Lower lobe of right lung (tissue), 2 donors: ENCODE data around the gene GAREM2. TPM values are rescaled to one million over a fixed set of nuclear protein-coding genes. Genes with fewer than 3 reads are reported as not detected.

Source experiments
- ATAC-seq, 2 donors: fragments of 200-7000 bp; cut with Tn5 transposase; one replicate each; pipeline ENCODE4 v1.9.1; 2020 to 2022; ENCODE audit warnings: mild to moderate bottlenecking in 2 of 2, moderate library complexity in 2 of 2
- DNase-seq: peaks from one replicate; pipeline ENCODE4 v3.0.0-alpha.2; 2020
- H3K27ac ChIP-seq: fragments of 200-600 bp; one replicate; pipeline ENCODE4 v1.8.0; 2022
- H3K27me3 ChIP-seq: fragments of 200-600 bp; one replicate; pipeline ENCODE4 v1.8.0; 2022; ENCODE audit warnings: low read depth
- H3K36me3 ChIP-seq: fragments of 200-600 bp; one replicate; pipeline ENCODE4 v1.8.0; 2022; ENCODE audit warnings: mild to moderate bottlenecking
- H3K4me1 ChIP-seq: fragments of 200-600 bp; one replicate; pipeline ENCODE4 v1.8.0; 2022
- H3K4me3 ChIP-seq: fragments of 200-600 bp; one replicate; pipeline ENCODE4 v1.8.0; 2022; ENCODE audit warnings: mild to moderate bottlenecking
- H3K9me3 ChIP-seq: fragments of 200-600 bp; one replicate; pipeline ENCODE4 v1.8.0; 2022
- CTCF ChIP-seq: fragments of 200-600 bp; IDR thresholded peaks from one replicate; pipeline ENCODE4 v1.8.0; 2022; ENCODE audit warnings: antibody characterized with exemption, mild to moderate bottlenecking
- intact Hi-C: fragments of 100-400 bp; cut with DNase I; formaldehyde crosslinking; loops from one replicate; pipeline ENCODE4 v1.11.0; 2022
- long read RNA-seq: library from polyadenylated mRNA; unstranded; transcript quantifications from one replicate; pipeline ENCODE4 v2.0.0, GENCODE V29; 2021
- total RNA-seq: library from RNA; stranded (reverse); fragmentation: NEBNext Ultra II Directional; extraction: Animal tissue kit (Norgen Biotek cat#: 25700); gene quantifications from one replicate; pipeline ENCODE4 v1.2.1, GENCODE V29; 2021
- donor health status: DM: no; HTN: yes; CAD: no; lungs with severe emphysema.

GAREM2 gene
- 2.0 TPM for total RNA-seq
- long read RNA-seq, partial matches to known transcripts, result 3 of 8 reads
- long read RNA-seq, other reads (novel, unspliced or antisense), result 5 of 8 reads

GRCh38 chr2:26172871-26173775 is at the start of gene GAREM2:
GAREM2 (plus strand) TSS chr2:26173088; CDS start chr2:26173221, 133 bp downstream.
- peaks cover 44% of the 10 kb centered on the region for H3K27me3 ChIP-seq
- TF ChIP-seq CTCF, result no peak
- H3K27ac ChIP-seq, result no peak within 1 kb of the TSS
- intact Hi-C loops, result no loop called here
- H3K9me3 ChIP-seq, result no peaks in the 10 kb centered on the region
- ATAC-seq (peak; percentile 20 to 36), DNase-seq (no peak)
- H3K36me3 ChIP-seq, result no peaks in the 10 kb centered on the region
- H3K4me3 ChIP-seq, result peak within 1 kb of the TSS; percentile 45
- peaks cover 7% of the 10 kb centered on the region for H3K4me1 ChIP-seq

GRCh38 chr2:26123426-26123825 is 49.5 kb upstream of the GAREM2 start:
- Histone ChIP-seq H3K27me3 (no peaks in the 10 kb centered on the region), H3K4me1 (no peaks in the 10 kb centered on the region), H3K4me3 (no peak overlapping the region), H3K27ac (no peak overlapping the region), H3K36me3 (peaks cover 14% of the 10 kb centered on the region), H3K9me3 (no peaks in the 10 kb centered on the region)
- ATAC-seq (no peak), DNase-seq (no peak)
- intact Hi-C loops, result no loop called here
- TF ChIP-seq CTCF, result no peak

- DNase-seq, result no peak
- intact Hi-C loops, result no loop called here
Observed at GRCh38 chr2:26126074-26126473, 46.8 kb upstream of the GAREM2 start.

GRCh38 chr2:26128176-26128575 is 44.7 kb upstream of the GAREM2 start:
- no peak for TF ChIP-seq CTCF
- H3K9me3 ChIP-seq, result no peaks in the 10 kb centered on the region
- H3K36me3 ChIP-seq, result peaks cover 37% of the 10 kb centered on the region
- DNase-seq (no peak), ATAC-seq (no peak)
- H3K27ac ChIP-seq, result no peak overlapping the region
- H3K4me1 ChIP-seq, result no peaks in the 10 kb centered on the region
- H3K27me3 ChIP-seq, result no peaks in the 10 kb centered on the region
- intact Hi-C loops, result no loop called here
- no peak overlapping the region for H3K4me3 ChIP-seq

More at GRCh38 chr2:26126074-26126473, 46.8 kb upstream of the GAREM2 start:
- H3K9me3 ChIP-seq, result no peaks in the 10 kb centered on the region
- ATAC-seq, result no peak
- no peak for TF ChIP-seq CTCF
- peaks cover 27% of the 10 kb centered on the region for H3K36me3 ChIP-seq
- no peaks in the 10 kb centered on the region for H3K27me3 ChIP-seq
- H3K4me3 ChIP-seq, result no peak overlapping the region
- H3K4me1 ChIP-seq, result no peaks in the 10 kb centered on the region
- H3K27ac ChIP-seq, result no peak overlapping the region

- Histone ChIP-seq H3K27me3 (no peaks in the 10 kb centered on the region), H3K4me3 (no peak overlapping the region), H3K9me3 (no peaks in the 10 kb centered on the region), H3K4me1 (no peaks in the 10 kb centered on the region), H3K36me3 (peaks cover 63% of the 10 kb centered on the region), H3K27ac (no peak overlapping the region)
- ATAC-seq (no peak), DNase-seq (no peak)
- no peak for TF ChIP-seq CTCF
- intact Hi-C loops, result no loop called here
Observed at GRCh38 chr2:26130763-26131162, 42.1 kb upstream of the GAREM2 start.
